ENCODE measurements around the gene CTNNBIP1. TPM values are rescaled to one million over a fixed set of nuclear protein-coding genes. Genes with fewer than 3 reads are reported as not detected.

CTNNBIP1 gene
- total RNA-seq, 1 experiment from 2014 or later, result 44.4 TPM

- no peak overlapping the region for H3K18ac ChIP-seq (ENCODE audit: insufficient read length, low read depth, low read length)
- H3K23me2 ChIP-seq (ENCODE audit: insufficient read length, low read depth, low read length, poor library complexity, severe bottlenecking), result no peaks in the 10 kb centered on the region
- no peak overlapping the region for H3T11ph ChIP-seq (ENCODE audit: low read length)
- Mint-ChIP-seq H3K36me3 (ENCODE audit: insufficient read depth in 1 of 3, low read depth in 3 of 3) (peaks cover 0 to 3% (median 0%) of the 10 kb centered on the region in 3 experiments; a peak in 2 of 7 replicates), H3K9me3 (no peaks in the 10 kb centered on the region; a peak in 1 of 5 replicates), H3K4me3 (no peak overlapping the region), H3K27me3 (ENCODE audit: low read depth) (no peaks in the 10 kb centered on the region), H3K4me1 (peaks cover 33% of the 10 kb centered on the region in 2 experiments), H3K27ac (peak overlapping the region; percentile 31 to 86 (median 35); a peak in 6 of 7 replicates)
- no peak overlapping the region for H4K91ac ChIP-seq (ENCODE audit: insufficient read length, low read depth, low read length)
- no peaks in the 10 kb centered on the region for H3K79me1 ChIP-seq (ENCODE audit: insufficient read depth, low read depth, low read length, poor library complexity, severe bottlenecking)
- H4K8ac ChIP-seq (replicated peaks; ENCODE audit: insufficient read length, low read depth, low read length), result no peak overlapping the region
- no peaks in the 10 kb centered on the region for H3K79me2 ChIP-seq (ENCODE audit: insufficient read depth, low read length)
- DNase-seq, result no peak
- H3K56ac ChIP-seq (ENCODE audit: insufficient read length, low read depth, low read length), result no peak overlapping the region
- no peak overlapping the region for H4K5ac ChIP-seq (ENCODE audit: insufficient read length, low read depth, low read length)
- no peaks in the 10 kb centered on the region for H3K27me3 ChIP-seq (ENCODE audit: insufficient read depth, low read length)
- H2BK20ac ChIP-seq (ENCODE audit: low read depth, low read length, poor library complexity, severe bottlenecking), result no peak overlapping the region
- H3K14ac ChIP-seq (ENCODE audit: insufficient read depth, low read length), result no peak overlapping the region
- H3K4me1 ChIP-seq (ENCODE audit: insufficient read depth, low read length), result peaks cover 9% of the 10 kb centered on the region; the same call in 1 of the 2 replicates
- H3K4me2 ChIP-seq (ENCODE audit: insufficient read depth, insufficient read length, low read length), result no peak overlapping the region
- no peak overlapping the region for H2BK12ac ChIP-seq (ENCODE audit: insufficient read length, low read depth, low read length)
- no peak for TF ChIP-seq CTCF (conservative IDR thresholded peaks at IDR 0.05)
- H4K20me1 ChIP-seq (ENCODE audit: control insufficient read depth, insufficient read depth, insufficient read length), result no peaks in the 10 kb centered on the region
- H2BK5ac ChIP-seq (ENCODE audit: insufficient read length, low read length), result no peak overlapping the region
- H2AFZ ChIP-seq (ENCODE audit: low read length), result no peak overlapping the region
- no peak overlapping the region for H3K9ac ChIP-seq (ENCODE audit: extremely low read depth, insufficient read length, low read length)
- H2AK5ac ChIP-seq (ENCODE audit: insufficient read length, low read length), result no peak overlapping the region
- no peak overlapping the region for H3K27ac ChIP-seq (ENCODE audit: insufficient read length, low read depth, low read length)
- H2BK15ac ChIP-seq (ENCODE audit: low read depth, low read length), result no peak overlapping the region
- no peak overlapping the region for H2BK120ac ChIP-seq (ENCODE audit: low read depth, low read length, poor library complexity, severe bottlenecking)
- no peaks in the 10 kb centered on the region for H3K9me3 ChIP-seq (ENCODE audit: control insufficient read depth, low read depth, low read length)
- H3K23ac ChIP-seq (ENCODE audit: insufficient read length, low read depth, low read length), result no peak overlapping the region
- no CpG with 5 or more reads among the region's 14 CpGs for WGBS (ENCODE audit: extremely low coverage, insufficient read length, low lambda C conversion rate)
- H3K4ac ChIP-seq (ENCODE audit: low read depth, low read length), result no peak overlapping the region
Observed at GRCh38 chr1:9892563-9893528, 17.2 kb downstream of the CTNNBIP1 start.
